Stomach (tissue), 19 donors: Measurements from ENCODE around the gene OSTN. TPM values are rescaled to one million over a fixed set of nuclear protein-coding genes. Genes with fewer than 3 reads are reported as not detected.

ENCODE experiments used
- DNase-seq, 2 donors: peaks; one replicate each; pipeline versions ENCODE4 v3.0.0 to v3.0.0-alpha.2; 2013 to 2019
- H3K27ac ChIP-seq, 5 donors: fragments of 200-600 bp in 4 of 5; sonication (generic) in 4 of 5; one replicate each; pipeline ENCODE4 v1.5.1; 2013 to 2019; ENCODE audit warnings: mild to moderate bottlenecking in 1 of 5, moderate library complexity in 1 of 5
- H3K27me3 ChIP-seq, 3 donors: fragments of 200-600 bp; sonication (generic); one replicate each; pipeline ENCODE4 v1.5.1; 2017 to 2019; ENCODE audit warnings: mixed run types in 1 of 3
- H3K36me3 ChIP-seq, 4 donors: fragments of 200-600 bp; sonication (generic); 1 replicate in 3 of 4; 2 replicates in 1 of 4; pipeline ENCODE4 v1.5.1; 2016 to 2019
- H3K4me1 ChIP-seq, 4 donors: fragments of 200-600 bp; sonication (generic); one replicate each; pipeline ENCODE4 v1.5.1; 2016 to 2019
- H3K4me3 ChIP-seq, 4 donors: fragments of 200-600 bp; sonication (generic) in 3 of 4; one replicate each; pipeline ENCODE4 v1.5.1; 2016 to 2019; ENCODE audit warnings: mild to moderate bottlenecking in 1 of 4
- H3K9me3 ChIP-seq, 4 donors: fragments of 200-600 bp; sonication (generic); one replicate each; pipeline ENCODE4 v1.5.1; 2016 to 2019
- EP300 ChIP-seq: sonication (generic); formaldehyde crosslinking; IDR thresholded peaks from one replicate; pipeline ENCODE4 v1.6.1; 2017; ENCODE audit warnings: antibody characterized with exemption
- POLR2A ChIP-seq, 4 donors: fragments of 450-650 bp; IDR thresholded peaks; one replicate each; pipeline ENCODE4 v1.6.1; 2016; ENCODE audit warnings: antibody characterized with exemption in 4 of 4, control low read depth in 2 of 4, mild to moderate bottlenecking in 1 of 4, moderate library complexity in 1 of 4
- POLR2AphosphoS5 ChIP-seq, 3 donors: sonication (generic); formaldehyde crosslinking; IDR thresholded peaks; one replicate each; pipeline ENCODE4 v1.6.1; 2016; ENCODE audit warnings: antibody characterized with exemption in 3 of 3
- WGBS, 5 donors: extraction: QIAGEN DNeasy Blood & Tissue Kit in 3 of 5; methylation state at CpG; one replicate each; pipeline versions ENCODE4 v1.1.5 to v1.1.7; 2013 to 2018; 5-methylcytosine and 5-hydroxymethylcytosine counted together
- intact Hi-C: fragments of 100-400 bp; cut with DNase I; formaldehyde crosslinking; loops from one replicate; pipeline ENCODE4 v1.15.1; 2023; ENCODE audit warnings: low total_unique reads
- long read RNA-seq, 10 donors: transcript quantifications; one replicate each; lab custom pipeline, GENCODE V29; 2026
- polyA plus RNA-seq, 3 donors: library from polyadenylated mRNA; stranded (reverse); fragments of 200-250 nt; gene quantifications; one replicate each; pipeline ENCODE4 v1.2.3, GENCODE V29; 2013
- total RNA-seq, 5 donors: library from RNA; depleted of rRNA; stranded (reverse); fragments of >200 nt; gene quantifications; one replicate each; pipeline versions ENCODE4 v1.1.0 to v1.2.3, GENCODE V29; 2014 to 2016
- TF ChIP-seq, protein P1 (sequence below), 7 experiments: fragments of 450-650 bp in 4 of 7; fragments of 200-600 bp in 3 of 7; sonication (generic) in 3 of 7; IDR thresholded peaks; one replicate each; pipeline ENCODE4 v1.5.1; 2016 to 2019; ENCODE audit warnings: antibody characterized with exemption in 7 of 7, control low read depth in 2 of 7, mild to moderate bottlenecking in 1 of 7
- donor health status: healthy with polysubstance abuse.
- donor health status: Bipolar disorder and iron deficiency.
- donor health status: healthy.

OSTN gene, protein sequence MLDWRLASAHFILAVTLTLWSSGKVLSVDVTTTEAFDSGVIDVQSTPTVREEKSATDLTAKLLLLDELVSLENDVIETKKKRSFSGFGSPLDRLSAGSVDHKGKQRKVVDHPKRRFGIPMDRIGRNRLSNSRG
- total RNA-seq = under 1 TPM in 1 of 5 donors, not detected in 4; 0.18 TPM
- under 1 TPM in 1 of 3 donors, not detected in 2; 0.03 TPM for polyA plus RNA-seq
- long read RNA-seq, donor 1 = 0 reads
- long read RNA-seq, donor 2 = 0 reads
- long read RNA-seq, donor 3 = 0 reads
- long read RNA-seq, donor 4 = 0 reads
- long read RNA-seq, donor 5 = 0 reads
- long read RNA-seq, donor 6 = 0 reads
- long read RNA-seq, donor 7 = 0 reads
- long read RNA-seq, donor 8 = 0 reads
- long read RNA-seq, donor 9 = 0 reads
- long read RNA-seq, donor 10 = 0 reads

DNA sequence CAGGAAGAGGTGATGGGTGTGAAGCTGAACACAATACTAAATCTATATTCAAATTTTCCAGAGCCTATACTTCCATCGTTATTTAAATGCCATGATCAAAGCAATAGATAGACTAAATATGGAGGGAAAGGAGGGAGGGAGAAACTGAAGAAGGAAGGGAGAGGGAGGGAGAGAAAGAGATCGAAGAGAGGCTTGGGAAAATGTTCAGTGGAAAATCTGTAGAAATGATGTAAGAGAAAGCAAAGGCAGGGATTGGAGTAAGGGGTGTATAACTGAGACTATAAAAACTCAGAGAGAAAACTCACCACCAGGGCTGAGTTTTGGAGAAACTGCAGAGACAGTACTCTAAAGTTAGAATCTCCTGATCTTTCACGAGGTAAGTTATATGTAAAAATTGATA lies at the start of gene OSTN:
Gene OSTN (plus strand): TSS at position 310 of the 400 bp plus-strand sequence. CDS start 13,292 bp downstream, outside the sequence.
- Histone ChIP-seq H3K9me3 (no peaks in the 10 kb centered on the region), H3K4me3 (no peak within 1 kb of the TSS), H3K27me3 (no peaks in the 10 kb centered on the region), H3K27ac (no peak within 1 kb of the TSS), H3K4me1 (no peaks in the 10 kb centered on the region), H3K36me3 (no peaks in the 10 kb centered on the region)
- WGBS, 5 donors = 75 to 82% (median 77%) methylated on average over 3 of the region's 3 CpGs
- intact Hi-C loops = no loop called here
- no peak for DNase-seq
- TF ChIP-seq POLR2A (IDR thresholded peaks at IDR 0.05) (no peak), POLR2AphosphoS5 (IDR thresholded peaks at IDR 0.05) (no peak), EP300 (no peak)
- TF ChIP-seq, protein P1, sequence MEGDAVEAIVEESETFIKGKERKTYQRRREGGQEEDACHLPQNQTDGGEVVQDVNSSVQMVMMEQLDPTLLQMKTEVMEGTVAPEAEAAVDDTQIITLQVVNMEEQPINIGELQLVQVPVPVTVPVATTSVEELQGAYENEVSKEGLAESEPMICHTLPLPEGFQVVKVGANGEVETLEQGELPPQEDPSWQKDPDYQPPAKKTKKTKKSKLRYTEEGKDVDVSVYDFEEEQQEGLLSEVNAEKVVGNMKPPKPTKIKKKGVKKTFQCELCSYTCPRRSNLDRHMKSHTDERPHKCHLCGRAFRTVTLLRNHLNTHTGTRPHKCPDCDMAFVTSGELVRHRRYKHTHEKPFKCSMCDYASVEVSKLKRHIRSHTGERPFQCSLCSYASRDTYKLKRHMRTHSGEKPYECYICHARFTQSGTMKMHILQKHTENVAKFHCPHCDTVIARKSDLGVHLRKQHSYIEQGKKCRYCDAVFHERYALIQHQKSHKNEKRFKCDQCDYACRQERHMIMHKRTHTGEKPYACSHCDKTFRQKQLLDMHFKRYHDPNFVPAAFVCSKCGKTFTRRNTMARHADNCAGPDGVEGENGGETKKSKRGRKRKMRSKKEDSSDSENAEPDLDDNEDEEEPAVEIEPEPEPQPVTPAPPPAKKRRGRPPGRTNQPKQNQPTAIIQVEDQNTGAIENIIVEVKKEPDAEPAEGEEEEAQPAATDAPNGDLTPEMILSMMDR (IDR thresholded peaks at IDR 0.05) = no peak

DNA sequence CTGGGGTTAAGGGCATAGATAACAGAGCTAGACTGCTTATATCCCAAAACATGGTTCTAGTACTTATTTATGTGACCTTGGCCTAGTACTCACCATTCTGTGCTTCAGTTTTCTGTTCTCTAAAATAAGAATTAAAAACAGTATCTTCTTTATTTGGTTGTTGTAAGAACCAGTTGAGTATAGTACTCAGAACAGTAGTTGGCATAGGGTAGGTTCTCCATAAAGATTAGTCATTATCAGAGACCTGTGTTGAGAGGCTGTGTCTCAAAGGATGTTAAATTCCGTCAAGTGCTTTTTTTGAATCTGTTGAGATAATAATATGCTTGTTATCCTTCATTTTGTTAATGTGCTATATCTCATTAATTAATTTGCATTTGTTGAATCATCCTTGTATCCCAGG lies 47.4 kb upstream of the OSTN start:
- Histone ChIP-seq H3K4me1 (no peaks in the 10 kb centered on the region), H3K36me3 (no peaks in the 10 kb centered on the region), H3K27ac (no peak overlapping the region), H3K4me3 (no peak overlapping the region), H3K9me3 (peaks cover 0 to 29% (median 15%) of the 10 kb centered on the region in 4 donors), H3K27me3 (no peaks in the 10 kb centered on the region)
- WGBS, 5 donors = 81 to 91% (median 88%) methylated on average over 1 of the region's 1 CpG
- no peak for DNase-seq
- intact Hi-C loops = no loop called here
- TF ChIP-seq POLR2AphosphoS5 (IDR thresholded peaks at IDR 0.05) (no peak), POLR2A (IDR thresholded peaks at IDR 0.05) (no peak), EP300 (no peak)
- TF ChIP-seq, protein P1 (IDR thresholded peaks at IDR 0.05) = no peak

DNA sequence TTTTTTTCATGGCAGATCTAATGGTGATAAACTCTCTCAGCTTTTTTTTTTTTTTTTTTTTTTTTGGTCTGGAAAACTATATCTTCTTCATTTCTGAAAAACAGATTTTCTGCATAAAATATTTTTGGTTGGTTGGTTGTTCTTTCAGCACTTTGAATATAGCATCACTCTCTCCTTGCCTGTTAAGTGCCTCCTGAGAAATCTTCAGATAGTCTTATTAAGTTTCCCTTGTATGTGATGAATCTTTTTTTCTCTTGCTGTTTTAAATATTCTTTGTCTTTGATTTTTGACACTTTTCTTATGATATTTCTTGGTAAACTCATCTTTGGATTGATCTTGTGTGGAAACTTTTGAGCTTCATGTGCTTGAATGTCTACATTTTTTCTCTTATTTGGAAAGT lies 44.2 kb upstream of the OSTN start:
- Histone ChIP-seq H3K27me3 (no peaks in the 10 kb centered on the region), H3K4me3 (no peak overlapping the region), H3K4me1 (no peaks in the 10 kb centered on the region), H3K9me3 (peaks cover 0 to 29% (median 15%) of the 10 kb centered on the region in 4 donors), H3K36me3 (no peaks in the 10 kb centered on the region), H3K27ac (no peak overlapping the region)
- no peak for TF ChIP-seq POLR2A (IDR thresholded peaks at IDR 0.05)
- intact Hi-C loops = no loop called here
- DNase-seq = no peak

DNA sequence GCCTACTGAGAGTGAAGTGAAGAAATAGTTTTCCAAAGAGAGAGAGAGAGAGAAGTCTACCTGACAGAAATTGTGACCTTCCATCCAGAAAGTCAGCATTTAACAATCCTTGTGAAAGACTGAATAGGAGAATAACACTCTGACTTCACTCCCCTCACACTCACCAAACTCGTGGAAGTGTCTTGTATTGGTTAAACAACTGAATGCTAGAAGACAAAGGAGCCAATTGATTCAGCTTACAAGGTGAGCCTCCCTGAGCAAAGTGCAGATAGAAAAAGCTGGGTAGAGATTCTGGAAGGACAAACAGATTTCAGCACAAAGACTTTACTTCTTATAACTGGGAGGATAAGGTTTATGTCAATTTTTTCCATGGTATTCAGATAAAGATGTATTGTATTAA lies 40.8 kb upstream of the OSTN start:
- Histone ChIP-seq H3K4me3 (no peak overlapping the region), H3K4me1 (no peaks in the 10 kb centered on the region), H3K36me3 (no peaks in the 10 kb centered on the region), H3K27ac (no peak overlapping the region), H3K9me3 (peaks cover 0 to 24% (median 15%) of the 10 kb centered on the region in 4 donors), H3K27me3 (no peaks in the 10 kb centered on the region)
- 21 to 52% (median 37%) methylated on average over 1 of the region's 1 CpG for WGBS, 5 donors
- no peak for TF ChIP-seq POLR2A (IDR thresholded peaks at IDR 0.05)
- TF ChIP-seq POLR2AphosphoS5 (IDR thresholded peaks at IDR 0.05) = no peak
- no peak for TF ChIP-seq EP300
- TF ChIP-seq, protein P1 (IDR thresholded peaks at IDR 0.05) = no peak
- intact Hi-C loops = no loop called here
- DNase-seq = no peak

DNA sequence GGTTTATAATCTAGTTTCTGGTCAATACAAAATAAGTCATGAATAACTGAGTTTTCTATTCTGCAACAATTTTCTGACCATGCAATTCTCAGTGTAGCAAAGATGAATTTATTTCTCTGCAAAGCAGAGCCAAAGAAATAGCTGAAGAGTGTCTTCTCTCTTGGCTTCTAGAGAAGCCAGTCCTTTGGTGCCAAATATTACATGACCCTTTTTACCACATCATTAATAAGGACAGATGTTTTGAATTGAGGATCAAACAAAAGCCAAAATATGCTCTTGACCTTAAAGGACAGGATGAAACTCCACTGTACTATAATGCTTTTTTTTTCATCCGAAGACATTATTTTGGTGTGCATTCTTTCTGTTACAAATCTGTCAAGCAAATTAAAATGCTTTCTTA lies 40.2 kb upstream of the OSTN start:
- no peak for TF ChIP-seq EP300
- H3K4me1 ChIP-seq = no peaks in the 10 kb centered on the region
- no peak for DNase-seq
- H3K27ac ChIP-seq = no peak overlapping the region
- intact Hi-C loops = no loop called here
- WGBS, 5 donors = 78 to 94% (median 83%) methylated on average over 1 of the region's 1 CpG
- H3K36me3 ChIP-seq = no peaks in the 10 kb centered on the region
- no peaks in the 10 kb centered on the region for H3K27me3 ChIP-seq
- peaks cover 0 to 23% (median 14%) of the 10 kb centered on the region in 4 donors for H3K9me3 ChIP-seq
- no peak overlapping the region for H3K4me3 ChIP-seq
